Keratinocyte (primary cell): ENCODE results near the gene CHIA.

Experiments
- CTCF ChIP-seq, 3 experiments: IDR thresholded peaks in 1 of 3; conservative IDR thresholded peaks in 1 of 3; optimal IDR thresholded peaks in 1 of 3; 2 replicates in 2 of 3; 3 replicates in 1 of 3; pipeline versions ENCODE3 to v1.5.1; 2011; ENCODE audit warnings: low read length in 3 of 3, mild to moderate bottlenecking in 3 of 3, moderate library complexity in 2 of 3, control low read depth in 1 of 3, inconsistent platforms in 1 of 3; ENCODE audit not compliant: insufficient read depth in 2 of 3; ENCODE audit errors: extremely low read depth in 1 of 3
- EZH2 ChIP-seq: IDR thresholded peaks from one replicate; pipeline ENCODE4 v1.6.1; 2012; ENCODE audit warnings: inconsistent platforms, mild to moderate bottlenecking, low read length, moderate library complexity

DNA sequence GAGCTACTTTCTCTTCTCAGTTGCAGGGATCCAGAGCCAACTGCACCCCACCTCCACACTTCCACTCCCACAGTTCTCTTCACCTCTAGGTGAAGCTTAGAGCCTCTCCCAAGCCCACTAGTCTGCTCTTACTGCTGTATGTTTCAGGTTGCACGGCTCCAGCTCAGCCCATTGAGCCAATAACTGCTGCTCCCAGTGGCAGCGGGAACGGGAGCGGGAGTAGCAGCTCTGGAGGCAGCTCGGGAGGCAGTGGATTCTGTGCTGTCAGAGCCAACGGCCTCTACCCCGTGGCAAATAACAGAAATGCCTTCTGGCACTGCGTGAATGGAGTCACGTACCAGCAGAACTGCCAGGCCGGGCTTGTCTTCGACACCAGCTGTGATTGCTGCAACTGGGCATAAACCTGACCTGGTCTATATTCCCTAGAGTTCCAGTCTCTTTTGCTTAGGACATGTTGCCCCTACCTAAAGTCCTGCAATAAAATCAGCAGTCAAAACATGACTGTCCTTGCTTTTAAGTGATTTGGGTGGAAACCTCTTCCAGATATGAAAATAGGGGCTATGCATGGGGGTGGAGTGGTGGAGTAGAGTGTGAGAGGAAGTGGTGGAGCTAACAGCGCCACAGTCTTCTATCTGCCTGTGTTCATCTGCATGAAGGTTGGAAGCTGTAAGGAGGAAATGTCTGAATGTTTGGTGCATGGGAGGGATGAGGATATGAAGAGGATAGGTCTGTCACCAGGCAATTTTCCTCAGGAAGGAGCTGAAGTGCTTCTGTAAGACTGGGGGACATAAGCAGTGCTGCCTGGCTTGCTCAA is 29.6 kb downstream of the CHIA start:
- TF ChIP-seq CTCF (optimal IDR thresholded peaks at IDR 0.05 in 1 of 3, IDR thresholded peaks at IDR 0.05 in 1 of 3, conservative IDR thresholded peaks at IDR 0.05 in 1 of 3; ENCODE audit: extremely low read depth in 1 of 3, insufficient read depth in 2 of 3, low read length in 3 of 3): no peak
- TF ChIP-seq EZH2: no peak
